Activated naive CD4-positive, alpha-beta T cell treated with Interleukin-2 at 50 U/mL for 16 hours (primary cell): ENCODE measurements around the gene AOX1.
"Not testable (repeated sequence)": the region's sequence is repeated elsewhere in the genome, so short reads cannot be mapped to it uniquely, and the experiment has no call there.

Experiments
- DNase-seq: peaks from one replicate; pipeline ENCODE4 v3.0.0-alpha.2; 2020

Gene AOX1

GRCh38 chr2:200703926-200704637, 118.3 kb downstream of the AOX1 start:
- DNase-seq: no peak

- no peak for DNase-seq
Measured at GRCh38 chr2:200705305-200706041, 119.7 kb downstream of the AOX1 start.

- DNase-seq: no peak
Measured at GRCh38 chr2:200708943-200709342, 123.1 kb downstream of the AOX1 start.

GRCh38 chr2:200713003-200713703, 127.3 kb downstream of the AOX1 start:
- DNase-seq: peak; percentile 93

GRCh38 chr2:200713704-200714064, 127.9 kb downstream of the AOX1 start:
- DNase-seq: peak; percentile 14

- not testable (repeated sequence) for DNase-seq
Measured at GRCh38 chr2:200715014-200715413, 129.2 kb downstream of the AOX1 start.

- DNase-seq: no peak
Measured at GRCh38 chr2:200716386-200716785, 130.6 kb downstream of the AOX1 start.
